Progenitor cell of endocrine pancreas (in vitro differentiated cells): Measurements from ENCODE around the gene IGF1R. TPM values are rescaled to one million over a fixed set of nuclear protein-coding genes. Genes with fewer than 3 reads are reported as not detected.

Source experiments
- DNase-seq: peaks from one replicate; pipeline ENCODE4 v3.0.0; 2021; ENCODE audit warnings: low spot score; ENCODE audit not compliant: unreplicated experiment
- H3K27ac Mint-ChIP-seq: 2 replicates; pipeline ENCODE4 v1.8.0; 2021; ENCODE audit warnings: mild to moderate bottlenecking, moderate library complexity, mixed read lengths
- H3K27me3 Mint-ChIP-seq: 2 replicates; pipeline ENCODE4 v1.8.0; 2021; ENCODE audit warnings: mixed read lengths
- H3K36me3 Mint-ChIP-seq: 2 replicates; pipeline ENCODE4 v1.8.0; 2022; ENCODE audit warnings: mixed read lengths; ENCODE audit not compliant: insufficient read depth
- H3K4me1 Mint-ChIP-seq: 2 replicates; pipeline ENCODE4 v1.8.0; 2021; ENCODE audit warnings: low read depth, mixed read lengths
- H3K4me3 Mint-ChIP-seq: 2 replicates; pipeline ENCODE4 v1.8.0; 2021; ENCODE audit warnings: low read depth, mild to moderate bottlenecking, moderate library complexity, mixed read lengths
- H3K9me3 Mint-ChIP-seq: 2 replicates; pipeline ENCODE4 v1.8.0; 2021; ENCODE audit warnings: low read depth, mixed read lengths
- total RNA-seq: library from RNA; stranded (reverse); gene quantifications from 2 replicates; pipeline ENCODE4 v1.2.1, GENCODE V29; 2021
- TF ChIP-seq, protein P1 (sequence below): fragments of 200-600 bp; sonication (generic); IDR thresholded peaks from one replicate; pipeline ENCODE4 v1.5.0; 2021; ENCODE audit warnings: antibody characterized with exemption, mild to moderate bottlenecking; ENCODE audit not compliant: unreplicated experiment

IGF1R gene
- total RNA-seq, 1 donor from 2014 or later: 106 TPM

DNA sequence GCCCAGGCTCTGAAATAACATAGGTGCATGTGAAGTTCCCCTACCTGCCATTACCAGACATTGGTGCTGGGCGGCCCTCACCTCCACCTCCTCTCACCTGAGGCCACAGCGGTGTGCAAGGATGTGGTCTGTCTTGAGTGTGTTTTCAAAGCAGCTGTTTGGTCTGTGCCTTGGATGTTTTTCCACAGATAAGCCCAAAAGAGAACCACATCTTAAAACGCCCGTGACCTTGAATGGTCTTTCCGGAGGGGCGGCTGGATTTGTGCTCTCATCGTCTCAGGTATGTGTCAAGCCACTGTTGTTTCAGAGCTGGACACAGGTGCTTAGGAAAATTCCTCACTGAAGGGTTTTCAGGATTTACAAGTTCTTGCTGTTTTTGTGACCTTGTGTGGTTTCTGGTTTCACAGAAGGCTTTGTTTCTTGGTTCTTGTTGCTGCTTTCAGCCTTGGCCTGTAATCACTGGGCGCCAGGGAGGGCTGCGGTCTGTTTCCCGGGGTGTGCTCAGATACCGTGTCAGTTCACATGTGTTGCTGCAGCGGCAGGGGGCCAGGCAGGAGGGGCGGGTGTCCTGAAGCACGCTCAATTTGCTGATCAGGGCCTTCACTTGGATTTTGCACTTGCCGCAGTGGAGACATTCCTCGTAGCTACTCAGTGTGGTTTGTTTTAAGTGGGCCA, 128.4 kb downstream of the IGF1R start:
- TF ChIP-seq, protein P1, sequence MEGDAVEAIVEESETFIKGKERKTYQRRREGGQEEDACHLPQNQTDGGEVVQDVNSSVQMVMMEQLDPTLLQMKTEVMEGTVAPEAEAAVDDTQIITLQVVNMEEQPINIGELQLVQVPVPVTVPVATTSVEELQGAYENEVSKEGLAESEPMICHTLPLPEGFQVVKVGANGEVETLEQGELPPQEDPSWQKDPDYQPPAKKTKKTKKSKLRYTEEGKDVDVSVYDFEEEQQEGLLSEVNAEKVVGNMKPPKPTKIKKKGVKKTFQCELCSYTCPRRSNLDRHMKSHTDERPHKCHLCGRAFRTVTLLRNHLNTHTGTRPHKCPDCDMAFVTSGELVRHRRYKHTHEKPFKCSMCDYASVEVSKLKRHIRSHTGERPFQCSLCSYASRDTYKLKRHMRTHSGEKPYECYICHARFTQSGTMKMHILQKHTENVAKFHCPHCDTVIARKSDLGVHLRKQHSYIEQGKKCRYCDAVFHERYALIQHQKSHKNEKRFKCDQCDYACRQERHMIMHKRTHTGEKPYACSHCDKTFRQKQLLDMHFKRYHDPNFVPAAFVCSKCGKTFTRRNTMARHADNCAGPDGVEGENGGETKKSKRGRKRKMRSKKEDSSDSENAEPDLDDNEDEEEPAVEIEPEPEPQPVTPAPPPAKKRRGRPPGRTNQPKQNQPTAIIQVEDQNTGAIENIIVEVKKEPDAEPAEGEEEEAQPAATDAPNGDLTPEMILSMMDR: no peak
- DNase-seq: peak; percentile 37
- no peaks in the 10 kb centered on the region for H3K9me3 Mint-ChIP-seq
- no peaks in the 10 kb centered on the region for H3K36me3 Mint-ChIP-seq
- no peaks in the 10 kb centered on the region for H3K27me3 Mint-ChIP-seq
- peak overlapping the region; percentile 55 for H3K4me3 Mint-ChIP-seq
- H3K4me1 Mint-ChIP-seq: peaks cover 49% of the 10 kb centered on the region
- H3K27ac Mint-ChIP-seq: peak overlapping the region; percentile 98

DNA sequence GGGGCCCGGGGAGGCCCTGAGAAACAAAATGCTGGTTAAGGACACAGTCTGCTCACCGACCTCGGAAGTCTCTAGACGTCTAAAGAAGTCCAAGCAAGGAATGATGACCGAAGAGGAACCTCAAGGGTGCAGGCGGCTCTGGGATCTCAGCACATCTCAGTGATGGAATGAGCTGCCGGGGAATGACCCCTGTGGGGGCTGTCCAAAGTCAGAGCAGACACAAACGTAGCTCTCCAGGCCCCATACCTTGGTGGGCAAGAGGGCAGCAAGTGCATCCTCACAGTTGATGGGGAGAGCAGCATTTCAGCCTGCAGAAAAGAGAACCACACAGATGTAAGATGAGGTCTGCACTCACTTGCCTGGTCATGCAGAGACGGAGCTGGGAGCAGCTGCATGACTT, 129.1 kb downstream of the IGF1R start:
- Mint-ChIP-seq H3K36me3 (no peaks in the 10 kb centered on the region), H3K27ac (peak overlapping the region; percentile 98), H3K27me3 (no peaks in the 10 kb centered on the region), H3K4me1 (peaks cover 45% of the 10 kb centered on the region), H3K9me3 (no peaks in the 10 kb centered on the region), H3K4me3 (peak overlapping the region; percentile 55)
- TF ChIP-seq, protein P1: no peak
- DNase-seq: no peak

DNA sequence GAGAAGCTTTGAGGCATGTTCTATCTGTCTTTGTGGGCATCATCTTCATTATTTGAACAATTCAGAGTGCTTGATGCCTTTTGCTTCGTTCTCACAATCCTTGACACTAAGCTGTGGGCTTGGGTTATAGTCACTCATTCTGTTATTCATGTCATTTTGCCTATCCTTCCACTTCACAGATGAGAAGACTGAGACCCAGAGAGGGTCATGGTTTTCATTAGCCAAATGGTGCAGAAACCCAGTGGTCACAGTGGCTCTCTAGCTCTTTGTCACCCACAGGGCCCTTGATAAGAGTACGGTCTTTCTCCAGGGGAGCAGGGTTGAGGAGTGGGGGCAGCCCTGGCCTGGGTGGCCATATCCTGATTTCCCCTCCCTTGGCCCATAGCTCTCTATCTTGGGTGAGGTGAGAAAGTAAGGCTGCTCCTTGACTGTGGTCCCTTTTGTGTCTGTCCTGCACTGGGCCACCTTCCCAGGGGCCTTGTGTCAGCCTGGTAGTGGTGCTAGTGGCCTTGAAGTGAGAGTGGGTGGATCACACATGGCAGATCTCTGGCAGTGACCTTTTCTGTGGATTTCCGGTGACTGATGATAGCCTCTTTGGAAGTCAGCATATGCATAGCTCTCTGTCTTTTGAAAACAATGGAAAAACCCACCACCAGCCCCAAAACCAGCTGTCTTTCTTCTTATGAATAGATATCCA, 130.1 kb downstream of the IGF1R start:
- H3K9me3 Mint-ChIP-seq: no peaks in the 10 kb centered on the region
- H3K27ac Mint-ChIP-seq: peak overlapping the region; percentile 77
- H3K36me3 Mint-ChIP-seq: no peaks in the 10 kb centered on the region
- TF ChIP-seq, protein P1: no peak
- H3K4me3 Mint-ChIP-seq: no peak overlapping the region
- H3K27me3 Mint-ChIP-seq: no peaks in the 10 kb centered on the region
- peaks cover 39% of the 10 kb centered on the region for H3K4me1 Mint-ChIP-seq
- no peak for DNase-seq

DNA sequence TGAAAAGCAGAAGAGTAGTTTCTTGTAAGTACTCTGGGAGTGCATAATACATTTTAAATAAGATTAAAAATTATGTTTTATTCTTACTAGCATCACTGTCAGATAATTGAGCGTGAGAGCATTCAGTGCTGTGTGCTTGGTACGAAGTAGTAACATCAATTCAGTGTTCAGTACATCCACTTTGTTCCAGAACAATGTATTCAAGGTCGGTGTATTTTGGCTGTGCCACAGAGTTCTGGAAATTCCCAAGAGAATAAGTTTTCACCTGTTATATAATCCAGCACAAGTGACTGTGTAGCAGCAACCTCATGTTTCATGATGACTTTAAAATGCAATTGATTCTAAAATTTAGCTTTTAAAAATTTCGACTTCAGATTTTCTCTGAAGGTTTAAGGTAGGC, 130.6 kb downstream of the IGF1R start:
- no peak for DNase-seq
- H3K36me3 Mint-ChIP-seq: no peaks in the 10 kb centered on the region
- no peak overlapping the region for H3K27ac Mint-ChIP-seq
- H3K27me3 Mint-ChIP-seq: no peaks in the 10 kb centered on the region
- peaks cover 35% of the 10 kb centered on the region for H3K4me1 Mint-ChIP-seq
- H3K4me3 Mint-ChIP-seq: no peak overlapping the region
- TF ChIP-seq, protein P1: no peak
- no peaks in the 10 kb centered on the region for H3K9me3 Mint-ChIP-seq

DNA sequence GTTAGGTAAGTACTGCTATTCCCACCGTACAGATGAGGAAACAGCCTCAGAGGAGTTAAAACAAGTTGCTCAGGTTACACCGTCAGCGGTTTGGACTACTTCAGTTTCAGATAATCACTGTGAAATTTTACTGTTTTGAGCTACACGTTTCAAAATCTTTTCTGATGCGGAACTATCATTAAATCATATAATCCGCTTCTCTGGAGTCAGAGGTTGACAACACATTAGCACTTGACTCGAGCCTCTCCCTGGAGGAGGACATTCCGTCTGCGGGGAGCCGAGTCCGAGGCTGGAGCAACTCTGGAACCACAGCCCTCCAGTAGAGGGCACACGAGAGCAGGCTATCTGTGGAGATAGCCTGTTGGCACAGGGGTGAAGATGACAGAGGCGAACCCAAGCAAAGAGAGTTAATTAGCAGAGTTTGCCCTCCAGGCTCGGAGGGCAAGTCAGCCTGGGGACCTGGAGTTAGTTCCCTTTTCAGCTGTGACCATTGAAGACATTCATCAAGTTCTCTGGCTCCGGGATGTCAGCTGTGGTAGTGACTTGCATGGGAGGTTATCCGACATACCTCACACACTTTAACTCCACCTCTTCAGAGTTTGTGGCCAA, 131.2 kb downstream of the IGF1R start:
- TF ChIP-seq, protein P1: peak; percentile 79
- Mint-ChIP-seq H3K27me3 (no peaks in the 10 kb centered on the region), H3K27ac (peak overlapping the region; percentile 8), H3K4me1 (peaks cover 33% of the 10 kb centered on the region), H3K4me3 (no peak overlapping the region), H3K36me3 (no peaks in the 10 kb centered on the region), H3K9me3 (no peaks in the 10 kb centered on the region)
- peak; percentile 43 for DNase-seq
